PFSK-1 (cell line): ENCODE data around the gene UCK2.

Experiments used
- FOXP2 ChIP-seq: optimal IDR thresholded peaks from 2 replicates; pipeline ENCODE3; 2011; ENCODE audit warnings: borderline replicate concordance, control low read depth, inconsistent platforms; ENCODE audit not compliant: insufficient read depth; ENCODE audit errors: extremely low read length, extremely low read depth
- POLR2AphosphoS5 ChIP-seq: IDR thresholded peaks from 2 replicates; pipeline ENCODE4 v1.6.1; 2012; ENCODE audit warnings: low read depth, mild to moderate bottlenecking, control low read depth, low read length, moderate library complexity
- SIN3A ChIP-seq: IDR thresholded peaks from 2 replicates; pipeline ENCODE4 v1.6.1; 2012; ENCODE audit warnings: mild to moderate bottlenecking, low read length, moderate library complexity, borderline replicate concordance; ENCODE audit not compliant: insufficient read depth
- TAF1 ChIP-seq: IDR thresholded peaks from 2 replicates; pipeline ENCODE4 v1.6.1; 2012; ENCODE audit warnings: low read length, control low read depth, borderline replicate concordance; ENCODE audit not compliant: insufficient read depth
- TF ChIP-seq, protein P1 (sequence below), 2 experiments: IDR thresholded peaks; 2 replicates each; pipeline versions ENCODE4 v1.6.1 to v1.8.0; 2011 to 2012; ENCODE audit warnings: low read depth in 2 of 2, low read length in 2 of 2, control low read depth in 1 of 2, inconsistent platforms in 1 of 2, mild to moderate bottlenecking in 1 of 2, moderate library complexity in 1 of 2; ENCODE audit not compliant: insufficient read depth in 1 of 2

GRCh38 chr1:165910764-165911421, 83.5 kb downstream of the UCK2 start:
- TF ChIP-seq, protein P1, sequence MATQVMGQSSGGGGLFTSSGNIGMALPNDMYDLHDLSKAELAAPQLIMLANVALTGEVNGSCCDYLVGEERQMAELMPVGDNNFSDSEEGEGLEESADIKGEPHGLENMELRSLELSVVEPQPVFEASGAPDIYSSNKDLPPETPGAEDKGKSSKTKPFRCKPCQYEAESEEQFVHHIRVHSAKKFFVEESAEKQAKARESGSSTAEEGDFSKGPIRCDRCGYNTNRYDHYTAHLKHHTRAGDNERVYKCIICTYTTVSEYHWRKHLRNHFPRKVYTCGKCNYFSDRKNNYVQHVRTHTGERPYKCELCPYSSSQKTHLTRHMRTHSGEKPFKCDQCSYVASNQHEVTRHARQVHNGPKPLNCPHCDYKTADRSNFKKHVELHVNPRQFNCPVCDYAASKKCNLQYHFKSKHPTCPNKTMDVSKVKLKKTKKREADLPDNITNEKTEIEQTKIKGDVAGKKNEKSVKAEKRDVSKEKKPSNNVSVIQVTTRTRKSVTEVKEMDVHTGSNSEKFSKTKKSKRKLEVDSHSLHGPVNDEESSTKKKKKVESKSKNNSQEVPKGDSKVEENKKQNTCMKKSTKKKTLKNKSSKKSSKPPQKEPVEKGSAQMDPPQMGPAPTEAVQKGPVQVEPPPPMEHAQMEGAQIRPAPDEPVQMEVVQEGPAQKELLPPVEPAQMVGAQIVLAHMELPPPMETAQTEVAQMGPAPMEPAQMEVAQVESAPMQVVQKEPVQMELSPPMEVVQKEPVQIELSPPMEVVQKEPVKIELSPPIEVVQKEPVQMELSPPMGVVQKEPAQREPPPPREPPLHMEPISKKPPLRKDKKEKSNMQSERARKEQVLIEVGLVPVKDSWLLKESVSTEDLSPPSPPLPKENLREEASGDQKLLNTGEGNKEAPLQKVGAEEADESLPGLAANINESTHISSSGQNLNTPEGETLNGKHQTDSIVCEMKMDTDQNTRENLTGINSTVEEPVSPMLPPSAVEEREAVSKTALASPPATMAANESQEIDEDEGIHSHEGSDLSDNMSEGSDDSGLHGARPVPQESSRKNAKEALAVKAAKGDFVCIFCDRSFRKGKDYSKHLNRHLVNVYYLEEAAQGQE (IDR thresholded peaks at IDR 0.05; ENCODE audit: insufficient read depth in 1 of 2, low read depth in 2 of 2, low read length in 2 of 2) = no peak
- no peak for TF ChIP-seq TAF1
- no peak for TF ChIP-seq POLR2AphosphoS5
- no peak for TF ChIP-seq SIN3A
- no peak for TF ChIP-seq FOXP2
